DMS153 (cell line): Measurements from ENCODE around the gene PRAF2.

ENCODE experiments used
- DNase-seq: peaks from one replicate; lab custom pipeline; 2025; lab: John Stamatoyannopoulos, UW

PRAF2 gene

GRCh38 chrX:49073601-49074575, at the start of gene PRAF2:
Gene PRAF2 (minus strand): TSS chrX:49074002. CDS start chrX:49073987, 15 bp downstream.
- peak; percentile 69 for DNase-seq

- DNase-seq = no peak
Measured at GRCh38 chrX:49122499-49122898, 48.7 kb upstream of the PRAF2 start.

GRCh38 chrX:49120091-49120490, 46.3 kb upstream of the PRAF2 start:
- no peak for DNase-seq

- DNase-seq = no peak
Measured at GRCh38 chrX:49117581-49117980, 43.8 kb upstream of the PRAF2 start.

- DNase-seq = no peak
Measured at GRCh38 chrX:49116716-49117115, 42.9 kb upstream of the PRAF2 start.

GRCh38 chrX:49116076-49116475, 42.3 kb upstream of the PRAF2 start:
- no peak for DNase-seq

GRCh38 chrX:49111791-49112190, 38.0 kb upstream of the PRAF2 start:
- no peak for DNase-seq

- no peak for DNase-seq
Measured at GRCh38 chrX:49110417-49110816, 36.6 kb upstream of the PRAF2 start.

- no peak for DNase-seq
Measured at GRCh38 chrX:49108641-49109040, 34.8 kb upstream of the PRAF2 start.

- no peak for DNase-seq
Measured at GRCh38 chrX:49106930-49107329, 33.1 kb upstream of the PRAF2 start.

- DNase-seq = no peak
Measured at GRCh38 chrX:49106296-49106695, 32.5 kb upstream of the PRAF2 start.

- DNase-seq = no peak
Measured at GRCh38 chrX:49103637-49104036, 29.8 kb upstream of the PRAF2 start.

GRCh38 chrX:49102190-49102589, 28.4 kb upstream of the PRAF2 start:
- DNase-seq = no peak

- no peak for DNase-seq
Measured at GRCh38 chrX:49101629-49101984, 27.8 kb upstream of the PRAF2 start.

- peak; percentile 83 for DNase-seq
Measured at GRCh38 chrX:49100704-49101628, 27.2 kb upstream of the PRAF2 start.

- no peak for DNase-seq
Measured at GRCh38 chrX:49096419-49096818, 22.6 kb upstream of the PRAF2 start.

- DNase-seq = no peak
Measured at GRCh38 chrX:49089553-49089952, 15.8 kb upstream of the PRAF2 start.

GRCh38 chrX:49082271-49082871, 8.6 kb upstream of the PRAF2 start:
- no peak for DNase-seq

- peak; percentile 9 for DNase-seq
Measured at GRCh38 chrX:49079489-49080428, 6.0 kb upstream of the PRAF2 start, which contains the start of gene WDR45. Gene WDR45 (minus strand): TSS chrX:49079887. CDS start chrX:49078095, 1,792 bp downstream.

GRCh38 chrX:49077941-49078340, 4.1 kb upstream of the PRAF2 start:
- no peak for DNase-seq

GRCh38 chrX:49075347-49075746, 1.5 kb upstream of the PRAF2 start:
- no peak for DNase-seq
